ENCODE data around the gene ALDH4A1.
A peak's percentile ranks its signal among the peaks of the same experiment; 100 is the strongest.
"Not testable (repeated sequence)": the region's sequence is repeated elsewhere in the genome, so short reads cannot be mapped to it uniquely, and the experiment has no call there.

ALDH4A1 gene

DNA sequence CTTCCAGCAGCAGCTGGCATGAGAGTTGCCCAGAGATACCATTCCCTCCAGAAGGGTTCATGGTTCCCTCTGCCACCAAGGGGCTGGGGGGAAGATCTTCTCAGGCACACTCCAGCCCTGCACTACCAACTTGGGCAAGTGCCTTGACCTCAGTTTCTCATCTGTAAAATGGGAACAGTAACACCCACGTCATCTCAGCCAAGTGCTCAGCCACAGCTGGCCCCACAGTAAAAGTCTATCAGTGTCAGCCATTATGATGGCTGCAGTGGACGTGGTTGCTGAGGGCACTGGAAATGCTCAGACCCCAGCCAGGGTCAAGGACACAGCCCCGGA lies 26.6 kb downstream of the ALDH4A1 start:
- no peak for DNase-seq

DNA sequence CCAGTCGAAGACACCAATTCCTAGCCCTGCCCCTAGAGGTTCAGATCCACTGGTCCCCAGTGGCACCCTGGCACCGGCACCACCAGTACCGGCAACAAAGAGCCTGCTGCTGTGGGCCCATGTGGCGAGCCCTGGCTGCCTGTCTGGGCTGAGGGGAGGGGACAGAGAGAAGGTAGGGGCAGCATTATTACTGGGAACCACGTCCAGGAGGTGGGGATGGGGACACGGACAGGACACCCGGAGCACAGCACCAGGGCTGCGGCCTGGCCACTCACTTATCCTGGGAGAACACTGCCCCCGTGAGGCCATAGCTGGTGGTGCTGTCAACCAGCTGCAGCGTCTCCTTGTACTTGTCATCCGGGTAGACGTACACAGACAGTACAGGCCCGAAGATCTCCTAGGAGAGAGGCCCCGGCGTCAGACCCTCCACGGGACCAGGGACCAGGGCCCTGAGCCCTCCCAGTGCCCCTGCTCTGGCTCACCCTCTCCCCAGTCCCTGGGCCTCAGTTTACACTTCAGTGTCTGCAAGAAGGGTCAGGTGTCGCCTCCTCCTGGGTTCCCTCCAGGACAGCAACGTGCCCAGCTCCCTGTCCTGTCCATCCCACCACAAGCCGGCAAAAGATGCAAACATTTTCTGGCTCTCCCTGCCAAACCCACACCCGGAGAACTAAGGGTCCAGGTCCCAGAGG lies 27.1 kb downstream of the ALDH4A1 start:
- DNase-seq: peak; percentile 85

DNA sequence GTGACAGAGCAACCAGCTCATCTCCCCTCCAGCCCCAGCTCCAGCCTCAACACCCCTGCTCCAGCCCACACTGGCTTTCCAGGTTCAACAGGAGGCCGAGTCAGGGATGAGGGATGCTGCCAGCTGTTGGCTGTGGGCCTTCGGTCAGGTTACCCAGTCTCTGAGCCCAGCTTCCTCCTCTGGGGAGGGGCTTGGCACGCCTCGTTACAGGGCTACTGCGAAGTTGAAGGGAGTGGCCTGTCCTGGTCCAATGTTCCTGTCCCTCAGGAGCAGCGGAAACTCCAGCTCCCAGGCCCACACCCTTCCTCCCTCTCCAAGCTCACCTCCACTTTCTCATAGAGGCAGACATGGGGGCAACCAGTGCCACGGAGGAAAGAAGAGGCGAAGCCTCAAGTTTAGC lies 27.8 kb downstream of the ALDH4A1 start:
- DNase-seq: no peak

DNA sequence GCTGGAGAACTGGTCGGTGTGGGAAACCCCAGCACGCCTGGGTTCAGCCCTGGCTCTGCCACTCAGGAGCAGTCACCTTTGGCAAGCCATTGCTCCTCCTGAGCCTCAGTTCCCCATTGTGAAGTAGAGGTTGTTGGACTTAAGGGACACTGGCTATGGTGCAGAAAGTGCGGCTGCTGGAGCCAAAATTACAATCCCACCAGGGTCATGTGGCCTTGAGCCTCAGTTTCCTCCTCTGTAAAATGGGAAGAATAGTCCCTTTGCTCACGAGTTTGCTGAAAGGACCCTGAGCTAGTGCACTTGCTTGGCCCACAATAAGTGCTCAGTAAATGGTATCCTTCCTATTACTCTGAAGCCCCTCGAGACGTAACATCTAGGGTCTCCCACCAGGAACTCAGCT lies 28.3 kb downstream of the ALDH4A1 start:
- DNase-seq: no peak

DNA sequence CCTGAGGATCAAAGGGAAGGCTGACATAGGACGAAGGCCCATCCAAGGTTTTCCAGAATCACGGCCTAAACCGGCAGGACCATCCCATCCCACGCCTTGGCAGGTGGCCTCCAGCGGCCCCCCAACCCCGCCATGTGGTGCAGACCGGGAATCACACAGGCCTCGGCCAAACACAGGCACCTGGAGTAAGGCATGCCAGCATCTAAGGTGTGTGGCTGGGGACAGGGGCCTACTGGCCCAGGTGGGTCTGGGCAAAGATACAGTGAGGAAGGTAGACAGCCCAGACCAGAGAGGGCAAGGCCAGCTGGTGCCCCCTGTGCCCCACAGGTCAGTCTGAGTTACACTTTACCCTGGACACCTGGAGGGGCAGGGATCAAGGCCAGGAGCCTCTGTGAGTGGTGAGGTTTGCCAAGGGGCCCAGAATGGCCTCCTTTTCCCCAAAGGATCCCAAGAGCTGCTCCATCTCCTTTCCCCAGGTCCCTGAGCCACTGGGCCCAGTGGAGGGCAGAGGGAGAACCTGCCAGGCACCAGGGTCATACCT lies 30.2 kb downstream of the ALDH4A1 start:
- no peak for DNase-seq

DNA sequence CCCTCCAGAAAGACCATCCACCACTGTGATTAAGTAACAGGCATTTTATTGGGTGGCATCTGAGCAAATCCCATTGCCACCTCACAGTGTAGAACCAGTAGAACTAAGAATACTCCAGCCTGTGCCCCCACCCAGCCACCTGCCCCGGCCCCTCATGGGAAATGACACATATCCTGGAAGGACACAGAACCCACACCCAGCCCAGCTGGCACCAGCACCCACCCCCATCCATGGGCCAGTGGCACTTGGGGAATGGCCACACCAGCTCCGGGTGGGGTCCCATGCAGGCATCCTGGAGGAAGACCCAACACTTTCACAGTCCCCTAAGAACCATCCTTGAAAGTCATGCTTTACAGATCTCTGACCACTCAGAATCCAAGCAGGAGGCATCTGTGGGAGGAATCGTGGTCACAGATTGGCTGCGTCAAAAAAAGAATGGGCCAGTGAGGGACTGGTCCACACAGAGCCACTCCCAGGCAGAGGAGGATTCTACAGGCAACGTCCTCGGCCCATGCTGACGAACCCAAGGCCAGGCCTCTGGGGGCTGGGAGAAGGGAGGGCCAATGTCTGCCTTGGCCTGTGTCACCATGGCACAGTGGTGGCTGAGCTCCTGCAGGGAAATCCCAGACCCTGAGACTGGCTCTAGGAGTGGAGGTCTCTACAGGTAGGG lies 30.8 kb downstream of the ALDH4A1 start:
- DNase-seq: no peak

DNA sequence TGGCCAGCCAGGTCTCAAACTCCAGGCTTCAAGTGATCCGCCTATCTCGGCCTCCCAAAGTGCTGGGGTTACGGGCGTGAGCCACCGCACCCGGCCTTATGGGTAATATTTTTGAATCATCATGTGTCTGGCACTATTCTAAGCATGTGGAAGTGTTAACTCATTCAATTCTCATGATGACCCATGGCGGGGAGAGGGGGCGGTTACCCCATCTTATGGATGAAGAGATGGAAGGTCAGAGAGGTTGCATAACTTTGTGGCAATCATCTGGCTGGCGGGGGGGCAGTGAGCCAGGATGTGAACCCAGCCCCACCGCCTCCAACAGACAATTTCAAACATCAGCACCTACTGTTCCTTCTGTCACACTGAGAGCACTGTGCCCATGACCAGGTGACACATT lies 31.4 kb downstream of the ALDH4A1 start:
- no peak for DNase-seq

DNA sequence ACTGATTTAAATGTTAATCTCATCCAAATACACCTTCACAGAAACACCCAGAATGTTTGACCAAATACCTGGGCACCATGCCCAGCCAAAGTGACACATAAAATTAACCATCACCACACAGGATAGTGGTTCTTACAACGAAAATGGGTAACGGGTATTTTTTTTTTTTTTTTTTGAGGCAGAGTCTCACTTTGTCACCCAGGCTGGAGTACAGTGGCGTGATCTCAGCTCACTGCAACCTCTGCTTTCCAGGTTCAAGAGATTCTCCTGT lies 31.8 kb downstream of the ALDH4A1 start:
- not testable (repeated sequence) for DNase-seq

DNA sequence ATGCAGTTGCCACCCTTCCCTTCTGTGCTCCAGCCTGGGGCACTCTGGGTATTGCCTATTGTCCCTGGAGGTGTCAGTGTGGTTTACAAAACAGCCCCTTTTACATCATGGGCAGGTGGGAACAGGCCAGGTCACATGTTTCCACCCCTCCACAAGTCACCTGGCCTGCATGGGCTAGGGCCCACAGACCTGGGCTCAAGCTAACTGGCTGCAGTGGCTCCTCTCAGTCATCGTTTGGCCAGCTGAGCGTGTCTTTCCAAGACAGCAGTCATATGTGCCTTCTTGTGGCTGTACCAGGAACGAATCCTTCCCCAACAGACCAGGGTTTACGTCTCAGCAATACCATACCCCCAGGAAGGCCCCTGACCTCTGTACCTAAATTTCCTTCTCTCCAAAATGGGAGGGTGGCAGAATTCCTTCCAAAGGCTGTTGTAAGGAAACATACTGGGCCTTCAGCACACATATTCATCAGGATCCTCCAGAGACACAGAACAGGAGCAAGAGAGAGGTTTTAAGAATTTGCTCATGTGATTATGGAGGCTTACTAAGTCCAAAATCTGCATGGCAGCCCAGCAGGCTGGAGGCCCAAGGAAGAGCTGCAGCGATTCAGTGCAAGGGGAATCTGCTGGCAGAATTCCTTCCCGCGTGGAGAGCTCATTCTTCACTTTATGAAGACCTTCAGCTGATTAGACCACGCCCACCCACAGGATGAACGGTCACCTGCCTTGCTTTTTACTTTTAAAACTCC lies 32.3 kb downstream of the ALDH4A1 start:
- no peak for DNase-seq

DNA sequence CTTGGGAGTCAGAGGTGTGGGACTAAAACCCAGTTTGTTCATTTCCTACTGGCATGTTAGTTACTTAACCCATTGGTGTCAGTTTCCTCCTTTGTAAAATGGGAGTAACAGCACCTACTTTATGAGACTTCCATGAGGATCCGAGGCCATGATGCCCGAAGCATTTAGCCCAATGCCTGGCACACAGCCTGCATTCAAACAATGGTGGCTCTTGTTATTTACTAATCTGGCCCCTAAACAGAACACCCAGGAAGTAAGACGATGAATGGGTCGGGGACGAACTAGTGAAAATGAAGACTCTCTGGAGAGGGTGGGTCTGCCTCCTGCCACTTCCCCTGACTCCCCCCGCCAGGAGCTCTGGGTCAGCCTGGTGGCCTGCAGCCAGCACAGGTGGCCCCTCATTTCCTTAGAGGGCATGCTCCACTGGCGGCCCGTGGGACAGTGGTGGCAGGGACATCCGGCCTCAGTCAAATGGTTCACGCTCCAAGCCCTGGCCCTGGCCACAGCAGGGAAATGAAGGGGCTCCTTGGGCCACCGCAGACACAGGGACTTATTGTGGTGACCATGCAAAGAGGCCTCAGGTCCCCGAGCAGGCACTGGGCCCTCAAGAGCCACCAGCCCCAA lies 33.4 kb downstream of the ALDH4A1 start:
- DNase-seq: no peak

DNA sequence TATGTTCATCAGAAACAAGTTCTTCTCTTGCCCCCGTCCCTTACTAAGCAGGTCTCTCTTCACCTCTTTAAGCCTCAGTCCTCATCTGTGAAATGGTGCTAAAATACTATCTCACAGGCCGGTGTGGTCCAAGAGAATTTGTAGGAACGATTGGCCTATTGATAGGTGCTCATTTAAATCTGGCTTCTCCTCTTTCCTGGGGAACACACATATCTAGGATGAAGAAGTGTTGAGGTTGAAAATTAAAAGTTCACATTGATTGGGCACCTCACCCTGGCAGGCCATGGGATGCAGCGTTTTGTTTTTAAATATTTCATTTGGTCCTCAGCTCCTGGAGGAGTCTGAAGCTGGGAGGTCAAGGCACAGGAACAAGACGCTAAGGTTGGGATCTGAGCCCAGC lies 34.0 kb downstream of the ALDH4A1 start:
- DNase-seq: no peak

DNA sequence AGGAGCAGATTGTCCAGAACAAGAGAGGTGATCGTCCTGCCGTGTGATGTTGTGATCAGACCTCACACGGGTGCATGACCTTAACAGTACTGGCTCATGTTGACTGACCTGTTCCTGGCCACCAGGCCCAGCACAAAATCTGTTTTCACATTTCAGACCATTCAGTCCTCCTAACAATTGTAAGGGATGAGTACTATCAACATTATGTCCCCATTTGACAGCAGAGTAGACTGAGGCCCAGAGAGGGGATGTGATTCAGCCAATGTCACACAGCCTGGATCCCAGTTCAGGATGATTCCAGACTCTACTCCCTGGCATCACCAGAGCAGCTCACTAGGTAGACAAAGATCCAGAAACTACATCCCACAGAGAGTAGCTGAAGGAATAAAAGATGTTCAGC lies 35.5 kb downstream of the ALDH4A1 start:
- no peak for DNase-seq

DNA sequence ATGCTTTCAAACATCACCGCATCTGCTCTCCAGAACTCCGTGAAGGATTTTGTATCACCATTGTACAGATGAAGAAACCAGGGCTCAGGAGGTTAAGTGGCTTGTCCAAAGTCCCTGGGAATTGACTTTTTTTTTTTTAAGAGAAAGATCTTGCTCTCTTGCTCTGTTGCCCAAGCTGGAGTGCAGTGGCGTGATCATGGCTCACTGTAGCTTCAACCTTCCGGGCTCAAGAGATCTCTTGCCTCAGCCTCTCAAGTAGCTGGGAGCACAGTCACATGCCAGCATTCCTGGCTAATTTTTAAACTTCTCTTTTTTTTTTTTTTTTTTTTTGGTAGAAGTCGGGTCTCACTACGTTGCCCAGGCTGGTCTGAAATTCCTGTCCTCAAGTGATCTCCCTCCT lies 36.0 kb downstream of the ALDH4A1 start:
- DNase-seq: no peak

DNA sequence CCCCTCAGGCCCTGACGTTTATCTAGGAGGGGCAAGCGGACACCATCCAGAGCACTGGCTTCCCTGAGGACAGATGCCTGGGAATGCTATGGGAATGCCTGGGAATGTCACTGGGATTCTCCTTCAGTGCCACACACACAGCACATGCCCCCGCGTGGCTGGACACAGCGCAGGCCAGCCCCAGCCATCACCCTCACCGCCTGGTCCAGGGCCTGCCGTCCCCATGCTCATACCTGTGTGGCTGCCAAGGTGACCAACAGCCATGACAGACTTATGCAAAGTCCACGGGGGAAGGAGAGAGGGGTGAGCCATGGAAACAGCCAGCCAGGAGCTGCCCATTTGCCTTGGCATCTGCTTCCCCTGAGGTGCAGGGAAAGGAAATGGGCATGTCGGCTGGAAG lies 37.2 kb downstream of the ALDH4A1 start:
- no peak for DNase-seq

DNA sequence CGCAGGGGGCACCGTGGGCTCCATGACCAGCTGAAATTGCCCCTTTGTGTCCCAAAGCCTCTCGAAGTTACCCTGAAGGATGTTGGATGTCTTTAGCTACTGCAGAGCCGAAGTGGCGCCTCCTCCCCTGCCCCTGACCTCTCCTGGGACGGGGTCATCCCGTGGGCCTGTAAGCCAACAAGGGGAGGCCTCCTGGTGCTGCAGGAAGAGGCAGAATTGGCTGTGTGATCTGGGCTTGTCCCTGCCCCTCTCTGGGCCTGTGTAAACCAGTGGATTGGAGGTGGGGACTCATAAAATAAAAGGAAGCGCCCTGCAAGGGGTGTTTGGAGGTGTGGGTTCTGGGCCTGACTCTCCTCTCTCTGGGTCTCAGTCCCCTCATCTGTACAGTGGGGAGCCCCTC lies 40.8 kb downstream of the ALDH4A1 start:
- DNase-seq: no peak

DNA sequence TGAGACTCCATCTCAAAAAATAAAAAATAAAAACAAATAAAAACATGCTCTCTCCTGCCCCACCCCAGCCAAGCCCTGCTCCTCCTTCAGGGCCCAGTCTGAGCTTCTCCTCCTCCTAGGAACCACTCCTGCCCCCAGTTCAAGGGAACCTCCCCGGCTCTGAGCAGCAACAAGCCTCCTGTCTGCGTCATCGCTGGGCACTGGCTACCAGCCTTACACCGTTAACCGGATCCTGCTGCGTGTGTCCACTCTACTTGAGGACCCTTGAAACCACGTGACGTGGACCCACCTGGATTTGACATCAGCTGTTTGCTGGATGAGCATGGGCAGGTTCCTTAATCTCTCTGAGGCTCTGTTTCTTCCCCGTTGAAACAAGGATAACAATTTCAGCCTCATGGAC lies 41.3 kb downstream of the ALDH4A1 start:
- DNase-seq: no peak

DNA sequence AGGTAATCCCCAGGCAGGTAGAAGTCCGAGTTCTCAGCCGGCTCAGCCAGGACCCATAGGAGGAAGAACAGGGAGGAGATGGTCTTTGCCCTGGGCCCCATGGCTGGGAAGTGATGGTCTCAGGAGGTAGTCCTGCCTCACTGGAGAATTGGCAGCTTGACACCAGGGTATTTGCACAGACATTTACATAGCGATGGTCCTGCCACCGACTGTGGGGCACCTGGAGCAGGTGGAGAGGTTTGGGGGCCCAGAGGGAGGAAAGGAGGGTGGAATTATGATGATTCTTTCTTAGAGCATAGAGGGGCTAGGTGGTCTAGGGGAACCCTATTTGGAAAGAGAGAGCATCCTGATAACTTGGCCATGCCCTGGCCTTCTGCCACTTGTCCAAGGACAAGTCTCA lies 42.8 kb downstream of the ALDH4A1 start, which contains the start of gene TAS1R2:
Gene TAS1R2, minus strand, starts transcription at position 101 of the 400 bp plus-strand sequence. Its CDS starts 0 bp downstream, at position 101.
- DNase-seq: no peak

DNA sequence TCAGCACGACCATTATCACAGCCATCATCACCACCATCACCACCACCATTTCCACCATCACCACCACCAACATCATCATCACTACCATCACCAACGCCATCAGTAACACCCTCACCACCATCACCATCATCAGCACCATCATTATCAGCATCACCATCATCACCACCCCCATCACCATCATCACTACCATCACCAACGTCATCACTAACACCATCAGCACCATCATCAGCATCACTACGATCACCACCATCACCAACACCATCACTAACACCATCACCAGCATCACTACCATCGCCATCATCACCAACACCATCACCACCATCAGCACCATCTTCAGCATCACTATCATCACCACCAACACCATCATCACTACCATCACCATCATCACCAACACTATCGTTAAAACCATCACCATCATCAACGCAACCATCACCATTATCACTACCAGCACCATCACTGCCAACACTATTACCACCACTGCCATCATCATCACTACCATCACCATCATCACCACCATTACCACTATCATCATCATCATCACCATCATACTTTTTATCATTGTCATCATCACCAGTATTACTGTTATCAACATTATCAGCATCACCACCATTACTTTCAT lies 44.2 kb downstream of the ALDH4A1 start:
- no peak for DNase-seq

DNA sequence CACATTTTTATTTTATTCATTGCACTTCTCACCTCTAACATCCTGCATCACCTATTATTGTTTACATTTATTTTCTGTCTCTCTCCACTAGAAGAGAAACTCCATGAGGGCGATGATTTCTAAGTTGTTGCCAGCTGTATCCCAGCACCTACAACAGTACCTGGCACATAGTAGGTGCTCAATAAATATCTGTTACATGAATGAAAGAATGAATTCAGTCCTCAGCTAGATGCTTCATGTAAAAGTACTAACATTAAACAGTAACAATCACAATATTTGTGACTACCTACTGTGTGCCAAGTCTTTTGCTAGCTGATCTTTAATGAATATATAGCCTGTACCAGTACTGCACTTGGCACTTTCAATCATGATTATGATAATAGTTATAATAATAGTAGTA lies 45.9 kb downstream of the ALDH4A1 start:
- DNase-seq: no peak

DNA sequence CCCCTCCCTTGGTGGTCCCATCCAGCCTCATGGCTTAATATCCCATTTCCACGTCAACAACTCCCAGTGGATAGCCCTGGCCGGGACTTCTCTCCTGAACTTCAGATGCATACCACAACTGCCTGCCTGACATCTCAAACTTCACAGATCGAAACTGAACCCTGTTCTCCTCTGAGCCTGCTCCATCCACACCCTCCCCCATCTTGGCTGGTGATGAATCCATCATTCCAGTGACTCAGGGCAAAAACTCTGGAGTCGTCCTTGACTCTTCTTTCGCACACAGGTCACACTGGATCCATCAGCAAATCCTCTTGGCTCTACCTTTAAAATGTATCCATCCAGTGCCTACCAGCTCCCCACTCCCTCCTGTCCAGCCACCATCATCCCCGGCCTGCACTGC lies 46.8 kb downstream of the ALDH4A1 start:
- no peak for DNase-seq

DNA sequence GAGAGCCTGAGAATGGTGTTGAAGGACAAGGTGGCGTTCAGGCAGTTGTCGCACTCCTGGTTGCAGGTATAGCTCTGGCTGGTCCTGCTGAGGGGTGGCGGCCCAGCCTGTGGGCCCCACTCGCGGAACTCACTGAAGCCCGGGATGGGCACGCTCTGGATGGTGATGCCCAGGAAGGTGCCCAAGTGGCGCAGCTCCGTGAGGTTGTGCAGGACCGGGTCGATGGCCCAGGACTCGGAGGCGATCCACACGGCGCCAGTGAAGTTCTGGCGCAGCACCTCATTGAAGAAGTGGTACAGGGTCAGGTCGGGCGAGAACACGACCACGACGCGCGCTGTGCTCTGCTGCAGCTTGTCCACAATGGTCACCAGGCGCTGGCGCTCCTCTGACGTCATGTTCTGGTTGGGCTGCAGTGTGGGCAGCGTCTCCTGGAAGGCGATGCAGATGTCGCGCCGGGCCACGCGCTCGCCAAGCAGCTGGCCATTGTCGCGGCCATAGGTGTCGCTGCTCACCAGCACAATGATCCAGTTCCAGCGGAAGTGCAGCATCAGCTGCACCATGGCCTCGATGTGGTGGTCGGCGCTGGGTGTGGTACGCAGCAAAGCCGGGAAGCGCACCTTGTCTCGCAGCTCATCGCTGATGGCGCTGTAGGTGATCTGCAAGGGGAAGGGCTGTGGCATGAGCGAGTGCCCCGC lies 47.9 kb downstream of the ALDH4A1 start:
- DNase-seq: no peak

DNA sequence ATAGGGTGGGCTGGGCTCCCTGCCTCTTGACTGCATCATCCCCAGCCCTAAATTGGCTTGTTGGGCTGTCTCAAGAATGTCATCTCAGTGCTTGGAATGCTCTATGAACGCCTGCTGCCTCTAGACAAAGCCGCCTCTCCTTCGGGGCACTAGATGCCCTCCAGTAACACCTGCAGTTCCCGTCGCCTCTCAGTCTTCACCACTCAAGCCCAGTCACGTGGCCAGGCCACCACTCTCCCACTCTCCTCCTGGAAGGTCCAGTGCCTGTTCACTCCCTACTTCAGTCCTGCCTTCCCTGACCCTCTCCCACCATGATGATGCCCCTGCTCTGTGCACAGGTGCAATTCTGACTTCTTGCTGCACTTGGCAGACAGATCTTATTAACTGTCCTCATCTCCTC lies 49.9 kb downstream of the ALDH4A1 start:
- DNase-seq: no peak

DNA sequence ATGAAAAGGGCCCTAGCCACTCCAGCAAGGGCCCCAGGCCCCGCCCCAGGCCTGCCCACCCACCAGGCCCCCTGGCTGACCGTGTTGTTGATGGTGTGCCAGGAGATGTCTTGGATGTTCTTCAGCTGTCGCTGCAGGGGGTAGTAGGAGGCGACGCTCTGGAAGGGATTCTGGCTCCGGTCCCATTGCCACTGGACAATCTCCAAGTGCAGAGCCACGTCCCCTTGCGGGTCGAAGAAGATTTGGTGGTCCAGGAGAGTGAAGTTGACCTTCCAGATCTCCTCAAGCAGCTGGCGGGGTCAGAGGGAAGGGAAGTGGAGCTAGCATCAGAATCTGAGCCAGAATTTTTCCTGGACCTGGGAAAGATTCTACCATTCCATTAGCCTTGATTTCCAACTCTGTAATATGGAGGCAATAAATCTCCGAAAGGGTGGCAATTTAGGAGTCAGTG lies 53.1 kb downstream of the ALDH4A1 start:
- no peak for DNase-seq

All from stimulated activated CD4-positive, alpha-beta T cell treated with anti-CD3 and anti-CD28 coated beads, Interleukin-15, amount 100 ng/mL, for 24 hours (primary cell).